AG04450 (cell line): Measurements from ENCODE around the gene MC3R. TPM values are rescaled to one million over a fixed set of nuclear protein-coding genes. Genes with fewer than 3 reads are reported as not detected.

Experiments
- CTCF ChIA-PET: fragments of 300-600, 350-600 bp; formaldehyde crosslinking; extraction: SDS; loops from one replicate; lab custom pipeline; 2022; ENCODE audit warnings: antibody characterized with exemption, inconsistent platforms; lab: Charles Lee
- POLR2A ChIA-PET: fragments of 350-600 bp; formaldehyde crosslinking; extraction: SDS; loops from one replicate; lab custom pipeline; 2021; ENCODE audit warnings: antibody characterized with exemption, inconsistent platforms; lab: Yijun Ruan, JAX
- DNase-seq: peaks from one replicate; pipeline ENCODE4 v3.0.0-alpha.2; 2011; ENCODE audit warnings: low read depth, low spot score
- H3K27ac ChIP-seq: one replicate; pipeline ENCODE4 v1.5.1; 2012; ENCODE audit warnings: low read depth, low read length, control low read depth
- H3K27me3 ChIP-seq: one replicate; pipeline ENCODE4 v1.6.0; 2012; ENCODE audit warnings: low read length; ENCODE audit not compliant: control insufficient read depth, insufficient read depth
- H3K4me3 ChIP-seq: 2 replicates; pipeline ENCODE4 v1.5.1; 2011; ENCODE audit warnings: mild to moderate bottlenecking, low read depth, low read length, control low read depth
- H3K9me3 ChIP-seq: 2 replicates; pipeline ENCODE4 v1.5.1; 2012; ENCODE audit warnings: low read length; ENCODE audit not compliant: control insufficient read depth, insufficient read depth
- CTCF ChIP-seq: IDR thresholded peaks from 2 replicates; pipeline ENCODE4 v1.5.1; 2011; ENCODE audit warnings: low read depth, low read length, control low read depth, inconsistent platforms
- polyA minus RNA-seq: library from RNA; depleted of rRNA, polyadenylated mRNA; stranded (reverse); fragments of >200 nt; gene quantifications from 2 replicates; pipeline ENCODE4 v1.2.3, GENCODE V29; 2011; rRNA and poly(A)+ RNA removed
- polyA plus RNA-seq: library from polyadenylated mRNA; depleted of rRNA; stranded (reverse); fragments of >200 nt; gene quantifications from 2 replicates; pipeline ENCODE4 v1.2.3, GENCODE V29; 2011; rRNA removed

MC3R gene
- polyA plus RNA-seq (not detected in 2 replicates), polyA minus RNA-seq (0.61 TPM in 1 of 2 replicates, not detected in the other)

GRCh38 chr20:56247954-56248782, at the start of gene MC3R:
Gene MC3R, plus strand, starts transcription at chr20:56248732. Its CDS starts 112 bp downstream, at chr20:56248844.
- Histone ChIP-seq H3K9me3 (peaks cover 5% of the 10 kb centered on the region; the same call in 1 of the 2 replicates), H3K27me3 (no peaks in the 10 kb centered on the region)
- POLR2A ChIA-PET, result no interaction called here

GRCh38 chr20:56200456-56200855, 48.1 kb upstream of the MC3R start:
- H3K9me3 ChIP-seq, result peaks cover 17% of the 10 kb centered on the region
- ChIA-PET POLR2A (no interaction called here), CTCF (no interaction called here)
- no peak for TF ChIP-seq CTCF
- no peak overlapping the region for H3K27ac ChIP-seq
- H3K27me3 ChIP-seq, result no peaks in the 10 kb centered on the region
- no peak overlapping the region for H3K4me3 ChIP-seq
- DNase-seq, result no peak

More at GRCh38 chr20:56247954-56248782, at the start of gene MC3R:
- TF ChIP-seq CTCF, result peak; percentile 60
- Histone ChIP-seq H3K27ac (no peak within 1 kb of the TSS), H3K4me3 (no peak within 1 kb of the TSS)
- DNase-seq, result no peak
- CTCF ChIA-PET, result interaction anchor here (0.5 to 1.1 kb wide), 5 partner anchors 8 to 1567 kb away, joined by 3 to 8 read pairs (median 3); no protein-coding TSS in a partner anchor

GRCh38 chr20:56202493-56203077, 45.9 kb upstream of the MC3R start:
- H3K4me3 ChIP-seq, result no peak overlapping the region
- POLR2A ChIA-PET, result no interaction called here
- H3K27ac ChIP-seq, result no peak overlapping the region
- TF ChIP-seq CTCF, result peak; percentile 21; the same call in 1 of the 2 replicates
- peaks cover 16% of the 10 kb centered on the region for H3K9me3 ChIP-seq
- H3K27me3 ChIP-seq, result no peaks in the 10 kb centered on the region
- no peak for DNase-seq
- CTCF ChIA-PET, result interaction anchor here (1.3 kb wide), 1 partner anchor 141 kb away, joined by 6 read pairs; no protein-coding TSS in a partner anchor

GRCh38 chr20:56204206-56204605, 44.3 kb upstream of the MC3R start:
- H3K27ac ChIP-seq, result no peak overlapping the region
- no peak for DNase-seq
- no peak overlapping the region for H3K4me3 ChIP-seq
- ChIA-PET POLR2A (no interaction called here), CTCF (no interaction called here)
- H3K27me3 ChIP-seq, result no peaks in the 10 kb centered on the region
- H3K9me3 ChIP-seq, result peaks cover 19% of the 10 kb centered on the region
- no peak for TF ChIP-seq CTCF

- DNase-seq, result no peak
- H3K9me3 ChIP-seq, result peaks cover 16% of the 10 kb centered on the region
- no peak overlapping the region for H3K4me3 ChIP-seq
- POLR2A ChIA-PET, result no interaction called here
- CTCF ChIA-PET, result no interaction called here
- TF ChIP-seq CTCF, result no peak
- H3K27ac ChIP-seq, result no peak overlapping the region
- no peaks in the 10 kb centered on the region for H3K27me3 ChIP-seq
Measured at GRCh38 chr20:56205346-56205745, 43.2 kb upstream of the MC3R start.
